Activated T-cell treated with anti-CD3 and anti-CD28 coated beads for 1 hour (primary cell): ENCODE measurements around the gene KRCC1.
"Not testable (repeated sequence)": the region's sequence is repeated elsewhere in the genome, so short reads cannot be mapped to it uniquely, and the experiment has no call there.

ENCODE experiments used
- DNase-seq: peaks from one replicate; pipeline ENCODE4 v3.0.0-alpha.2; 2020; ENCODE audit warnings: low read depth

The KRCC1 gene

GRCh38 chr2:88038263-88039105 lies 17.1 kb downstream of the KRCC1 start:
- no peak for DNase-seq

GRCh38 chr2:88036606-88037005 lies 19.0 kb downstream of the KRCC1 start:
- DNase-seq = no peak

GRCh38 chr2:88036182-88036581 lies 19.4 kb downstream of the KRCC1 start:
- DNase-seq = no peak

- DNase-seq = no peak
Observed at GRCh38 chr2:88032070-88032702, 23.4 kb downstream of the KRCC1 start.

- no peak for DNase-seq
Observed at GRCh38 chr2:88028931-88029330, 26.7 kb downstream of the KRCC1 start.

GRCh38 chr2:88027697-88028389 lies 27.7 kb downstream of the KRCC1 start:
- DNase-seq = no peak

- DNase-seq = no peak
Observed at GRCh38 chr2:88024509-88024908, 31.1 kb downstream of the KRCC1 start.

GRCh38 chr2:88022669-88022921 lies 33.0 kb downstream of the KRCC1 start:
- DNase-seq = no peak

- no peak for DNase-seq
Observed at GRCh38 chr2:88019985-88020384, 35.6 kb downstream of the KRCC1 start.

- DNase-seq = no peak
Observed at GRCh38 chr2:88018909-88019308, 36.7 kb downstream of the KRCC1 start.

GRCh38 chr2:88018077-88018805 lies 37.3 kb downstream of the KRCC1 start:
- not testable (repeated sequence) for DNase-seq

- DNase-seq = not testable (repeated sequence)
Observed at GRCh38 chr2:88017780-88018038, 37.9 kb downstream of the KRCC1 start.

GRCh38 chr2:88016960-88017779 lies 38.4 kb downstream of the KRCC1 start:
- no peak for DNase-seq

- peak; percentile 67 for DNase-seq
Observed at GRCh38 chr2:88016086-88016959, 39.3 kb downstream of the KRCC1 start, which contains the start of gene RNU2-63P. Gene RNU2-63P, minus strand, starts transcription at chr2:88016547.

- DNase-seq = no peak
Observed at GRCh38 chr2:88011011-88011410, 44.6 kb downstream of the KRCC1 start.

GRCh38 chr2:88010136-88010535 lies 45.4 kb downstream of the KRCC1 start:
- DNase-seq = no peak

GRCh38 chr2:88006912-88007439 lies 48.6 kb downstream of the KRCC1 start:
- no peak for DNase-seq

GRCh38 chr2:88005776-88006175 lies 49.8 kb downstream of the KRCC1 start:
- DNase-seq = no peak

GRCh38 chr2:88003074-88003755 lies 52.4 kb downstream of the KRCC1 start:
- DNase-seq = no peak

GRCh38 chr2:88002359-88002707 lies 53.2 kb downstream of the KRCC1 start:
- DNase-seq = no peak
